ENCODE results near the gene TCEAL3. TPM values are rescaled to one million over a fixed set of nuclear protein-coding genes. Genes with fewer than 3 reads are reported as not detected.

The TCEAL3 gene
- total and polyA plus RNA-seq, 2 of the 8 experiments (the other 6 are each of a cell fraction or from before 2014, with no cell fraction given): 4.4 to 12.0 TPM

DNA sequence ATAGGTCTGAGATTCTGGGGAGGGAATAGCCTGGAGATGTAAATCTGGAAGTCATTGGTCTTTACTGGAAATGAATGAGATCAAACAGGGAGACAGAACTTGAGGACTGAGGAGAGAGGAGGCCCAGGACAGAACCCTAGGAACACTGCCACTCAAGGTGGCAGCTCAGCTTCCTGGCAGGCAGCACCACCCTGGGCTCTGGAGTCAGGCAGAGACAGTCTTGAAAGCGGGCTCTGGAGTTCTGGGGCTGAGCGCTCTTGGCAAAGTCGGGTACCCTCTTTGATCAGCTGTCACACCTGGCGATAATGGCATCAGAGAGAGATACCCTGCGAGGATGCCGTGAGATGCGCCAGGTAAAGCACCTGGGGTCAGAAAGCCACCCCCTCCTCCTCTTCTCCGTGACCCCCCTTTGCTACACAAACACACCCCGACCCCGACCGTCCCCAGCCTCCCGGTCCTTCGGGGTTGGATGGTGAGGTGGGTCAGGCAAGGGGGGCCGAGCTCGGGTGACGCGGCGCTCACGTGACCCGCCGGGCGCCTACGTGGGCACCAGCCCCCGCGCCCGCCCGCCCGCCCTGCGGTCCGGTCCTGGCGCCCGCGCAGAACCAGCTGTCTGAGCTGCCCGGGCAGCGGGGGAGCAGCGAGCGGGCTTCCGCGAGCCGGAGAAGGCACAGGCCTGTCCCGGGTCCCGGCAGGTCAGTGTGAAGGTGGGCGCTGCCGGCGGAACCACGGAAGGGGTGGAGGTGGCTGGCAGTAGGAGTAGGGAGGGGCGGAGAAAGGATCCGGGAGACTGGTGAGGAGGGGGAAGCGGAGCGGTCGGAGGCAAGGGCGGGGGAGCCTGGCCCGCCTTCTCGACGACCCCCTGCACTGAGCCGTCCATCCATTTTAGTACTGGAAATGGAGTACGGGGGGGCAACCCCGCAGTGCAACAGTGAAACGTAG is at the start of gene TCEAL3 (continued):
- TF ChIP-seq TAF1 (IDR thresholded peaks at IDR 0.05; ENCODE audit: low read depth, low read length) (peak; percentile 47; the same call in 1 of the 2 replicates), TEAD4 (IDR thresholded peaks at IDR 0.05; ENCODE audit: low read depth, low read length) (no peak), POLR2A (IDR thresholded peaks at IDR 0.05; ENCODE audit: control extremely low read depth in 1 of 2, low read depth in 2 of 2, low read length in 2 of 2) (peak in 1 of 2 experiments; percentile 4; a peak in 1 of 3 replicates)
